ENCODE results near the gene NUDT3. TPM values are rescaled to one million over a fixed set of nuclear protein-coding genes. Genes with fewer than 3 reads are reported as not detected.
A peak's percentile ranks its signal among the peaks of the same experiment; 100 is the strongest.

Gene NUDT3
- total and polyA plus RNA-seq, 9 of the 15 experiments (the other 6 are each of a cell fraction or from before 2014, with no cell fraction given), result 5.4 to 81.2 (median 56.4) TPM

- TF ChIP-seq ELK1 (CRISPR knock-in tag; IDR thresholded peaks at IDR 0.05) (no peak), BHLHE40 (IDR thresholded peaks at IDR 0.05; ENCODE audit: low read length) (peak; percentile 53; the same call in 1 of the 2 replicates), TCF7L2 (IDR thresholded peaks at IDR 0.05; ENCODE audit: low read depth, low read length) (peak; percentile 28; the same call in 1 of the 2 replicates), RBM14 (IDR thresholded peaks at IDR 0.05; ENCODE audit: borderline replicate concordance, insufficient read depth, low read depth, low read length) (no peak), OTX1 (CRISPR knock-in tag; IDR thresholded peaks at IDR 0.05) (no peak), C11orf30 (IDR thresholded peaks at IDR 0.05; ENCODE audit: low read depth) (no peak), ZNF212 (CRISPR knock-in tag; IDR thresholded peaks at IDR 0.05) (no peak), ZNF12 (CRISPR knock-in tag; IDR thresholded peaks at IDR 0.05) (no peak), NONO (IDR thresholded peaks at IDR 0.05; ENCODE audit: low read depth in 2 of 2, low read length in 1 of 2) (peak in 1 of 2 experiments; percentile 14; a peak in 1 of 4 replicates), MEF2D (tag; conservative IDR thresholded peaks at IDR 0.05; ENCODE audit: low read depth) (no peak), IRF9 (tag; IDR thresholded peaks at IDR 0.05) (no peak), ARNT (IDR thresholded peaks at IDR 0.05) (peak; percentile 73 to 95; a peak in 3 of 4 replicates), HDAC2 (IDR thresholded peaks at IDR 0.05) (peak; percentile 98), MEF2A (IDR thresholded peaks at IDR 0.05; ENCODE audit: control insufficient read depth, low read depth, low read length) (peak; percentile 40; the same call in 1 of the 2 replicates), RFX7 (CRISPR knock-in tag; IDR thresholded peaks at IDR 0.05) (no peak), NFXL1 (CRISPR knock-in tag; IDR thresholded peaks at IDR 0.05) (no peak), ZFX (CRISPR knock-in tag; IDR thresholded peaks at IDR 0.05) (0 out of 2 replicates have a peak, but pooled peaks have one; percentile 18), EHMT2 (IDR thresholded peaks at IDR 0.05) (peak; percentile 18; the same call in 1 of the 2 replicates), CBX2 (IDR thresholded peaks at IDR 0.05; ENCODE audit: insufficient read depth, low read length, poor library complexity, severe bottlenecking) (no peak), TRIM28 (IDR thresholded peaks at IDR 0.05) (no peak), CREM (IDR thresholded peaks at IDR 0.05; ENCODE audit: low read depth) (peak; percentile 77), TCFL5 (CRISPR knock-in tag; conservative IDR thresholded peaks at IDR 0.05) (0 out of 2 replicates have a peak, but pooled peaks have one; percentile 51), GABPB1 (CRISPR knock-in tag; IDR thresholded peaks at IDR 0.05) (no peak; the same call in 1 of the 2 replicates), KLF16 (IDR thresholded peaks at IDR 0.05) (peak; percentile 92), BMI1 (IDR thresholded peaks at IDR 0.05; ENCODE audit: low read length) (no peak), YY1 (IDR thresholded peaks at IDR 0.05; ENCODE audit: borderline replicate concordance in 1 of 3, control insufficient read depth in 1 of 3, extremely low read depth in 1 of 3, insufficient read depth in 3 of 3, insufficient read length in 1 of 3, insufficient replicate concordance in 2 of 3, low read depth in 1 of 3, low read length in 2 of 3) (no peak), RNF2 (IDR thresholded peaks at IDR 0.05) (peak; percentile 68; the same call in 1 of the 2 replicates)
Measured at GRCh38 chr6:34281702-34282334, 110.7 kb downstream of the NUDT3 start (continued).
